HG03575 (cell line): ENCODE data around the gene EIF2S1.
"Not testable (repeated sequence)": the region's sequence is repeated elsewhere in the genome, so short reads cannot be mapped to it uniquely, and the experiment has no call there.

Experiments used
- ATAC-seq: cut with Tn5 transposase; IDR thresholded peaks from one replicate; pipeline ENCODE4 v1.9.1; 2021; ENCODE audit not compliant: unreplicated experiment, insufficient number of reproducible peaks, low FRiP score; ENCODE audit errors: extremely low read depth

The EIF2S1 gene

GRCh38 chr14:67405771-67406170, 45.6 kb downstream of the EIF2S1 start:
- ATAC-seq, result no peak

GRCh38 chr14:67408122-67408801, 48.1 kb downstream of the EIF2S1 start:
- not testable (repeated sequence) for ATAC-seq

GRCh38 chr14:67409461-67409860, 49.3 kb downstream of the EIF2S1 start:
- ATAC-seq, result no peak

- ATAC-seq, result no peak
These were observed 50.2 kb downstream of the EIF2S1 start for GRCh38 chr14:67410313-67410712.

- ATAC-seq, result no peak
These were observed 51.2 kb downstream of the EIF2S1 start for GRCh38 chr14:67411370-67411769.

- no peak for ATAC-seq
These were observed 51.8 kb downstream of the EIF2S1 start, which contains the start of gene PLEK2 for GRCh38 chr14:67411820-67412421. Gene PLEK2 (minus strand): TSS chr14:67412165. CDS start chr14:67412059, 106 bp downstream.

- no peak for ATAC-seq
These were observed 54.0 kb downstream of the EIF2S1 start for GRCh38 chr14:67413806-67414769.

- ATAC-seq, result not testable (repeated sequence)
These were observed 55.5 kb downstream of the EIF2S1 start for GRCh38 chr14:67415610-67416009.

- ATAC-seq, result no peak
These were observed 56.0 kb downstream of the EIF2S1 start for GRCh38 chr14:67416085-67416484.

GRCh38 chr14:67416810-67417209, 56.7 kb downstream of the EIF2S1 start:
- ATAC-seq, result no peak

GRCh38 chr14:67417633-67418032, 57.5 kb downstream of the EIF2S1 start:
- no peak for ATAC-seq

- ATAC-seq, result no peak
These were observed 58.5 kb downstream of the EIF2S1 start for GRCh38 chr14:67418401-67419191.

GRCh38 chr14:67420102-67420739, 60.1 kb downstream of the EIF2S1 start:
- ATAC-seq, result no peak

GRCh38 chr14:67421356-67422224, 61.5 kb downstream of the EIF2S1 start:
- ATAC-seq, result no peak

GRCh38 chr14:67423424-67423823, 63.3 kb downstream of the EIF2S1 start:
- ATAC-seq, result no peak

GRCh38 chr14:67424539-67424938, 64.4 kb downstream of the EIF2S1 start:
- ATAC-seq, result no peak

GRCh38 chr14:67425608-67426007, 65.5 kb downstream of the EIF2S1 start:
- no peak for ATAC-seq

- ATAC-seq, result no peak
These were observed 66.0 kb downstream of the EIF2S1 start for GRCh38 chr14:67426161-67426560.
